GM12892 (cell line): ENCODE results near the gene FAM210A.

Experiments used
- POLR2A ChIP-seq: IDR thresholded peaks from 2 replicates; pipeline ENCODE4 v1.6.1; 2011; ENCODE audit warnings: low read depth, low read length, control low read depth
- POLR2AphosphoS5 ChIP-seq: IDR thresholded peaks from 2 replicates; pipeline ENCODE4 v1.6.1; 2011; ENCODE audit warnings: low read depth, low read length, control low read depth
- TAF1 ChIP-seq: IDR thresholded peaks from 2 replicates; pipeline ENCODE4 v1.6.1; 2011; ENCODE audit warnings: low read depth, mild to moderate bottlenecking, control low read depth, low read length, borderline replicate concordance

- TF ChIP-seq POLR2A = no peak
- TF ChIP-seq TAF1 = no peak
- TF ChIP-seq POLR2AphosphoS5 = no peak
These were observed 101.0 kb downstream of the FAM210A start for GRCh38 chr18:13625355-13625754.
